Measurements from ENCODE around the gene NAV2.
A peak's percentile ranks its signal among the peaks of the same experiment; 100 is the strongest.
"Not testable (repeated sequence)": the region's sequence is repeated elsewhere in the genome, so short reads cannot be mapped to it uniquely, and the experiment has no call there.

The NAV2 gene

DNA sequence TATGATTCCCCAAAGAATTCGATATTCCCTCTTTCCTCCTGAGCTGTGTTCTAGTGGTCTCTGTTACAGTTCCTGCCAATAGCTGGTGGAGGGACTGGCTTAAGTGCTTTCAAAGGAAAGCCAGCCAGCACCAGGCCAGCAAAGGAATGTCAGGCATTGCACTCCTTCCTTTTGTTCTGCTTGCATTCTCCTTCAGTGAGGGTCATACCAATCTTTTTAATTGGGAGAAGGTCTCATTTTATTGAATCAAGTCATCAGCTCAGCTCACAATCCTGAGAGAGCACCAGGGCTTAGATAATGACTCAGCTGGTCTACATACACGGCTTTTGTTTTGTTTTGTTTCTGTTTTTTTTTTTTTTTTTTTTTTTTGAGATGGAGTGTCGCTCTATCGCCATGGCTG lies 222.9 kb downstream of the NAV2 start:
- no peak for DNase-seq

DNA sequence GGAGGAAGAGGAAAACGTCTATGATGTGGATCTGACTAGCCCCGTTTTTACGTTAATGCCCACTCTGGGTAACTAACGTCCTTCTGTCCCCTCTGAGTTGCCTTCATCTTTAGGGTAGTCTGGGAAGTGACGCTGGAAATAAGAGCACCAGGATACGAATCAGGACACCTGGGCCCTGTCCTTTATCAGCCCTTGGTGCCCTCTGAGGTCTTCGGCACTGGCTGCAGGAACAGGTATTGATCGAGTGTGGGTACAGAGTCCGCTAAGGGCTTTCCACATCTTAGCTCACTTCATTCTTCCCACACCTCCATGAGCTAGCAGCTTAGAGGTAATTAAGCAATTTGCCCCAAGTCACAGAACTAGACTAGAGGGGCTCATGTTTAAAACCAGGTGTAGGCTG lies 223.8 kb downstream of the NAV2 start:
- DNase-seq = no peak

DNA sequence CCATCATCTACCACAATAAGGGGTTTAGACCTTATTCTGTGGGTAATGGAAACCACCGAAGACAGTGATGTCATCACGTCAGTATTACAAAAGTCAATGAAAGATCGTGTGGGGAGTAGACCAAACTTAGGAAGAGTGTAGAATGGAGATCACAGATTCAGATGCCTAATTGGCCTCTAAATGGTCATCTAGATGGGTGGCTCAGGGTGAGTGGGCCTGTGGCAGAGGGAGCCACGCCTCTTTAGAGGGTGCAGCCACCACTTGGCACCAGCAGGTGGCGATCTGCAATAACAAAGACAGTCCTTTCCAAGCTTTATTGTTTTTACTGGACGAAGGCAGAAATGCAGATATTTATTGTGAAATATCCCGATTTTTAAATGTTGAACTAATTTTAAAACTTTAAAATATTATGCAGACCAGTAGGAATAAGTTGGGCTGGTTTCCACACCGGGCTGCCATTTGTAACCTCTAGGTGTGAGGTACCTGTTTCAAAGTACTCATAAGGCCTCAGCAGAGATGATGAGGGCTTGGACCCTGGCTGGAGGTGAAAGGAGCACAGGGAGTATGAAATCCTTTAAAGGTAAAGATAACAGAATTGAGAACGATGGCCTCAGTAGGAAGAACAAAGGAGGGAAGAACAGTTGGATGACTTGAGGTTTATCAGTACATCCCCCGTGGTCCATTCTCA lies 225.7 kb downstream of the NAV2 start:
- DNase-seq = peak; percentile 53

DNA sequence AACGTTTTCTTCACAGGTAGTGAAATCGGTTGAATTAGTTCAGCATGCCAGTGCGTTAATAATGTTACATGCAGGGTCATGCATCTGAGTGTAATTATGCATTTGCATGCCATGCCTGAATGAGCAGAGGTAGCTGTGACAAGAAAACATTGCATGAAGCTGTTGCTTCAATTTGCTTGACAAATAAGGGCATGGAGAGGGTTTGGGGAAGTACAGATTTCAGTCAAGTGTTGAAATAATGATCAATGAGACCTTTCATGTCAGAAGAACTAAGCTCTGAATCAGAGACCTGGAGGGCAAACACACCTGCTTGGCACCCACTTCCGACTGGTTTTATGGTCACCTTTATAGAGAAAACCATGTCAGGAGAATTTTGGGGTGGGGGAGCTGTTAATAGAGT lies 226.2 kb downstream of the NAV2 start:
- no peak for DNase-seq

DNA sequence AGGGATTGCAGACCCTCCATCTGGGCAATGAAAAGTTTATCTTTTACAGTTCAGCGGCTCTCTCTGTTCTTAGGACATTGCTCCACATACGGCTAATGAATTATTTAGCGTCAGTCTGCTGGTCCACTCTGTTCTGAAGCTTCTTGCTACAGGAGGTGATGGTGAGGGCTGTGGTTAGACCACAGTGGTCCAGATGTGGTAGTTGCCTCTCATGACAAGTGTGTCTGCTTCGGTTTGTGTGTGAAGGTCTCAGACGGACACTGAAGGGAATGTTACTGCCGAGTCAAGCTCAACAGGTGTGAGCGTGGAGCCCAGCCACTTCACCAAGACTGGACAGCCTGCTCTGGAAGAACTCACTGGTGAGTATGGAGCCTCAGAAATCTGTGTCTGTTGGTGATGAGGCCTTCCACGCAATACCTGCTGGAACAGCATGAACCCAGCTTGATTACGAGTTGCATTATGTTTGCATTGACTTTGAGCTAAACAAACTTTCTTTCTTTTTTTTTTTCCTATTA lies 226.8 kb downstream of the NAV2 start:
- DNase-seq = no peak

DNA sequence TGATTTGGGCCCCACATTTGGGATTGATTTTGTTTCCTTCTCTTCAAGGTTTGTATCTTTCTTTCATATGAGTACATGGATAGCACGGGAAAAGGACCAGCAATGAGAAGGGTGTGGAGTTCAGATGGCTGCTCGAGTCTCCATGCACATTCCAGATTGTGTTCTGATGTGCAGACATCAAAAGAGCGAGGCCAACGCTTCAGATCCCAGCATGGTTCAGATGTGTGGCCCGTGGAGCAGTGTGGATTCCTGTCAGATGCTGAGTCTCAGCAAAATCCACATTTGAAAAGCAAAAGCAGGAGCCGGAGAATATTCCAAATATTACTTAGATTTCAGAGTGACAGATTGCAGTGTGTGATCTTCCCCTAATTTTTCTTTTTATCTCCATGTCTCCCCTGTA lies 228.2 kb downstream of the NAV2 start:
- no peak for DNase-seq

DNA sequence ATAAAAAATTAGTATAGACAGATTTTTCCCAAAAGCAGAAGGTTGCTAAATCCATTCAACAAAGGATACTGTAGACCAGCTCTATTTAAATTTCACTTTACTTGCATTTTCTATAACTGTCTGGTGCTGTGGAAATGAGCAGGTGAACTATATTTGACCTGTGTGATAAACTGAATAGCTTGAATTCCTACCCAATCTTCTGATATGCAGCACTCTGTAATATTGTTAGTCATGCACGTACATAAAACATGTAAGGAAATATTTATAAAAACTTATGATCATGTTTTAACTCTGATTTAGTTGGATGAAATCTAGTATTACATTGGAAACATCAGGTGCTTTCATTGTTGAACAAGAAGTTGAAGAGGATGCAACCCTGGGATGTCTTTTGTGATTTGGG lies 234.0 kb downstream of the NAV2 start:
- no peak for DNase-seq

DNA sequence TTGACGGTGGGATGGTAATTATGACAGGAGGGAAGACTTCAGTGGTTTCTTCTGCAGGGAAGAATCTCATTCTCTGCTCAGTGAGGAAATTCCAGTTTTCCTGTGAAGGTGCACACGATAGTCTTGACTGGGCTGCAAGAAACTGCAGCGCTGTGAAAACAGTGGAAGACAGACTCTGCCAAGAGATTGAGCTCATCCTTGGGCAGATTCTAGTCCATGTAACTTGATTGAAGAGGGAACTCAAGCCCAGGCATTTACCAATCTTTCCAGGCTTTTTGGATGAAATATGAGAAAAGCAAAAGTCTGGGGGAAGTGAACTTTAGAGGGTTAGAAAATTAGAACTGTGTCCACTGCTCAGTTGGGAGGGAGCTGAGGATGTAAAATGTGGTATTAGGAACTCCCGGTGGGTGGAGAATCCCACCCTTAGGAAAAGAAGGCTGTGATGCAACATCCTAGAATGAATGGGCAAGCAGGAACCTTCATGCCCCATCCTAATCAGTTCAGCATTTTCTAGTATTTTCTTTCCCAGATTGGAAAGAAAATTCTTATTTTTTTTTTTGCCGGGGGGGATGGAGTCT lies 235.0 kb downstream of the NAV2 start:
- no peak for DNase-seq

DNA sequence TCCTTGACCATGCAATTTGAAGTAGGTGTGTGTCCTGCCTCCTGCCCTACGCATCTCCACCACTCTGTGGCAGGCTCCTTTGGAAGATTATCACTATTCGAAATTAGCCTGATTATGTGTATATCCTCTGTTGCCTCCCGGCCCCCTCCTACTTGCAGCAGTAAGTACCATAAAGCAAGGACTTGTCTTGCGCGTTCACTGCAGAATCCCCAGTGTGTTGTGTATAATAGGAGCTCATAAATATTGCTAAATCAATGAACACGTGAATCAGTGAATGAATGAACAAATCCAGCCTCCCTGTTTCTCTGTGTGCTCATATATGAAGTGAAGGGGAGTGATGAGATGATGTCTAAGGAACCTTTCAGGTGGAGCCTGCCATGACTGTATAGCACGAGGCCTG lies 237.0 kb downstream of the NAV2 start:
- DNase-seq = no peak

DNA sequence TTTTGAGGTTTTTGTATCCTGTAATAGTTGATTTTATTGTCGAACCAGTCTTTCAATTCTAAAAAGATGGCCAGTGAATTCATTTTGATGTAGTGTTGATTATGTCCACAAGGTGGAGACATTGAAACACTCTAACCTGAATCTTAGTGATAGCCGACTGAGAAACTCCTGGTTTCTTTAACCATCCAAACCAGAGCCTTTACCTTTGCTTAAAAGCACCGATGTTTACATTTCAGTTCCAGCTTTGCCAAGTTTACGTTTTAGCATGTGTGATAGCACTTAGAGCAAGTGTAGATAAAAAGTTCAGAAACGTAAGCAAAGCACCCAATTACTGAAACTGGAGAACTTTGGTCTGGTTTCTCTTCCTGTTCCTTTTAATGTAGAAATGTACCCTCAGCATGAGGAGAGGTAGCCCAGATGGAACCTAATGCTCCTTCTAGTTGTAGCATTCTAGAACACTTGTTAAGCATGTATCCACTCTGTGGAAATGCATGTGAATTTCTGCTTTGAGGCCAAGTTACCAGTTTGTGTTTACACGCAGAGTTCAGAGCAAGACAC lies 239.0 kb downstream of the NAV2 start:
- DNase-seq = no peak

DNA sequence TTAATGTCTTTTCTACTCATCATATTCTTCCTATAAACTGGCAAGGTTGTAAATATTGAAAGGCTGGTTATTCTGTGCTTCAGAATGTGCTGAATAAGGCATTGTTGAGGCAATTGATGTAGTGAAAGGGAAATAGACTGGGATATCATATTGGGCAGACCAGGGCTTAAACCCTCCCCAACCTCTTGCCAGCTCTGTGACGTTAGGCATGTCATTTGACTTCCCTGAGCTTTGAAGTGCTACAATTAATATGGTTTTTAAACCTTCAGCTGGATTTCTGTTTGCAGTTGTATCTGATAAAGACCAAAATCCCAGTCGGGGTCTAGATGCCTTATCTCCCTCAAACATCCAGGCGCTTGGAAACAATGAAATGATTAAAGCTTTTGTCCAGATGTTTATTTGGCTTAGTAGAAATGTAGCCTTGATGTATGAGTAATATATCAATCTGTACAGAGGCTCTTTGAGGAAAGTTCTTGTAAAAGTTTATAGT lies 239.5 kb downstream of the NAV2 start:
- DNase-seq = no peak

DNA sequence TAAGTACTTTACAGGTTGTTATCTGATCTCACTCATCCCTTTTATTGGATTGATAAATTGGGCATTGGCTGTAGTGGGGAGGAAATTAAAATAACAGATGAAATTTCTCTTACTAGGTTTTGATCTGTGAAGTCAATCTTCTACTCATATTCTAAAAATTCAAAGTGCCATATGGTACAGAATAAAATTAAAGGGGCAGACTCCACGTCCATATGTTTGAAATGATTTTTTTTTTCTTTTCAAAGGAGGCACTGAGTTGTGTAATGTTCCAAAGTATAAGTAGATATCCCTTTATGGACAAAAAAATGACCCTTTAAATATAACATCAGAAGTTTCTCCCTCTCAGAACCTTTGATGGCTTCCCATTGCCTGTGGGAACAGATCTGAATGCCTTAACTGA lies 240.3 kb downstream of the NAV2 start:
- DNase-seq = no peak

DNA sequence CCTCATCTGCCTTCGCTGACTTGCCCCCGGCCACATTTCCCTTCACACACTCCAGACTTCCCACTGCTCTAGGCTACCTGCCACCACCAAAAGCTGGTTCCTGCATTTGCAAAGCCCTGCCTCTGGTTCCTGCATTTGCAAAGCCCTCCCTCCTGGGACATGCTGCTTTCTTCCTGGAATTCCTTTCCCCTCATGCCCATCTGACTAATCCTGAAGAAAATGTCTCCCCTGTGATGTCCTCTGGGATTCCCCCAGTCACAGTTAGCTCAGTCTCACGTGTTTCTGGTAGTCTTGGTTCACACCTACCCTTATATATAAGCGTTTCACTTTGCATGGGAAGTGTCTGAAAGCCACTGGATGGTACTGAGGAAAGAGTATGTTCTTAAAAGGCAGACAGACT lies 240.7 kb downstream of the NAV2 start:
- DNase-seq = no peak

DNA sequence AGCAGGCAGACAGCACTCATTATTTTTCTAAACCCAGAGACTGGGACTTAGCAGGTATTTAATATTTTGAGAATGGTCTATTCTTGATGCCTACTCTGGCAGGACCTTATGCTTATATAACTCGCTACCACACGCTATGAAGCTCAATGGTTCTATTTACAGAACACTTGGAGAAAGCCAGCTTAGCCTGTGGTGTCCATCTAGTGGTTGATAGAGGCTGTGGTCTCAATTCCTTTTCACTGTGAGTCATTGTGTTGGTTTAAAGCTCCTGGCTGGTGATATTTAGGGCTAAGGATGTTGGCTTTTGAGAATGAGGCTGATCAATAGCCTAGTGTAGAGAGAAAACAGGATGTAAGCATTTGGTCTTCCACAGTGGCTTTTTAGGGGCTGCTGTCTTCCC lies 241.3 kb downstream of the NAV2 start:
- DNase-seq = no peak

DNA sequence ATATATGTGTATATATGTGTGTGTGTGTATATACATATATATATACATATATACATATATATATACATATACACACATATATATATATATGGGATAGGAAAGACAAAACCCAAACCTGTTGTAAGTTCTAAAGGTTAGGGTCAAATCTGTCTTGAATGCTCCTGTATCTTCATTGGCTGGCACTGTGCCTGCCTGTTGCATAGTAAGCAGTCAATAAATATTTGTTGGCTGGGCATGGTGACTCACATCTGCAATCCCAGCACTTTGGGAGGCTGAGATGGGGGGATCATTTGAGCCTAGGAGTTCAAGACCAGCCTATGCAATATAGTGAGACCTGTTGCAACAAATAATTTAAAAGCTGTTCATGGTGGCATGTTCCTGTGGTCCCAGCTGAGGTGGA lies 242.3 kb downstream of the NAV2 start:
- no peak for DNase-seq

DNA sequence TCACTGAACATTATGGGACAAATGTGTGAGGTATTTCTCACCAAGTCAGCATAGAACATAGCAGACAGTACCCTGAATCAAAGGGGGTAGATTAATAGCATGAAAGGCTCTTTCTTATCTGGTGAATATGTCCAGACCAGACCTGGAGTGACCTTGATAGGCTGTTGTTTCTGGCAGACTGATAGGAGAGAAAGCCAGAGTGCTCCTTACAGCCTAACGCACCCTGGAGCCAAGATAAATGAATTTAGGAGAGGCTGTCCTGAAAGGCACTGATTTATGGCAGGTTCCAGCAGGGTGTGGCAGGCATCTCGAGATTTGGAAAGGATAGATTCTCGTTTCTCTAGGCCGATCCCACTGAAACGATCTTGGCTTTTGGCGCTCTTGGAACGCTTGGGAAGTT lies 243.0 kb downstream of the NAV2 start:
- DNase-seq = no peak

DNA sequence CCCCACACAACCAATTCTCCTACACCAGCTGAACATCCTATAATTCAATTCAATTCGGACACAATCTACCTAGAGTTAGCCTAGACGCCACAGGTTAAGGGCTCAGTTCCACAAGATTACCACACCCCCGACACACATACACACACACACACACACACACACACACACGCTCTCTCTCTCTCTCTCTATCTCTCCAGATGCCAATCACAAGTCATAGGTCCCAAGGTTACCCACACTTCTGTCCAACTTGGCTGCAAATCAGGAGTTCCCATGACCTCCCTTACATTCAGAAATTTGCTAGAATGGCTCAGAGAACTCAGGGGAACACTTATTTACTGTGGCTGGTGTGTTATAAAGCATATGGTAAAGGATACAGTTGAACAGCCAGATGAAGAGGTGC lies 243.6 kb downstream of the NAV2 start:
- no peak for DNase-seq

DNA sequence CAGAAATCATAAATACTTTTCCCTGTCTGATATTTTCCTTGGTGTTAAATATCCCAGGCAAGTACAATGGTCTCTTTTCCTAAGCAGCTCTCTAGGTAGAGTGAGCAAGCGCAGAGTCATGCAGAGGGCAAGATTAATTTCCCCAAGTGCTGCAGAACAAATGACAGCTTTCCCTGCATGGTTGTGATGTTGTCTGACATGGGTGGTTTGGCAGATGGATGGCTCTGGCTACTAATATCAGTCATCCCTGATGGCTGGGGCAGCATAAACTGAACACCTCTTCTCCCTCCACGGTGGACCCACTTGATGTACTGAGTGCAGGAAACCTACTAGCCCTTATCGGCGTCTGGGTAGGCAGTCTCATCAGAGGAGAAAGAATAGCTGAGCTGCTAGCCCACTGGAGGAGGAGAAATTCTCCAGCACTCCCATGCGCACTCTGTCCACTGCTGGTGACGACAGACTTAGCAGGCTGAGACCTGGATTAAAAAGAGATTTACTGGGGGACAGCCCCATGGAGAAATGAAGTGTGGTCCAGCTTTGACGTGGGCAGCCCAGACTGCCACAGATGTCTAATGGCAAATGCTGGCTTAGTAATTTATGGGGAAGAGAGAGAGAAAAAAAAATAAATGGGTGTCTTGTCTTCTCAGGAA lies 244.8 kb downstream of the NAV2 start:
- DNase-seq = no peak

DNA sequence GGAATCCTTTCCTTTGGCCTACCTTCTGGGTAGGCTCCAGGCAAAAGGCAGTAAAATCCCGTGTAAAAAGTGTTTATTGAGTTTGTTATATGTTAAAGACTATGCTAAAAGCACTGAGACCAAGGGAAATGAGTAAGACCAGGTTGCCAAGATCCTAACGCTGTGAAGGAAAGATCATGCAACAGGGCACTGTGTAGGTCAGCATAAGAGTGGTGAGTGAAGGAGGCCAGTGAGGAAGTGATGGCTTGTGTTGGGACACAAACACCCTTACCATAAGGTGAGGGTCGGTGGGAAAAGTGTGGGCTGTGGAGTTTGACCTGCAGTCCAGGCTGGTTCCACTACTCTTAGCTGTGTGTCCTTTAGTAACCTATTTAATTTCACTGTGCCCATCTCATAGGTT lies 245.6 kb downstream of the NAV2 start:
- no peak for DNase-seq

DNA sequence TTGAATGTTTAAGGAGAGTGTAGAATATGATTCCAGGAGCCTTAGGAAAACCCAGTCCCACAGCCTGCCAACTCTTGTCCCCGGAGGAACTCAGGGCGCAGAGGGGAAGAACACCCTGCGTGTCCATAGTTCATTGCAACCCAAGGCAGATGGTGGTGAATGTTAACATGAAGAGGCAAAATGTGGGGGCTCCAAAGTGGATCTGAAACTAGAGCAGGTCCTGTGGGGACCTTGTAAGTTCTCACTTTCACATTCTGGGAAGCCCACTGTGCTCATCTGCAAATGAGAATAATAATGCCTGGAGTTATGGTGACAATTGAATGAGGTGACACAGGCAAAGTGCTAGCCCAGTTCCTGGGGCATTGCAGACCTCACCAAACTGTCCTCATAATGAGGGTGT lies 246.6 kb downstream of the NAV2 start:
- DNase-seq = no peak

DNA sequence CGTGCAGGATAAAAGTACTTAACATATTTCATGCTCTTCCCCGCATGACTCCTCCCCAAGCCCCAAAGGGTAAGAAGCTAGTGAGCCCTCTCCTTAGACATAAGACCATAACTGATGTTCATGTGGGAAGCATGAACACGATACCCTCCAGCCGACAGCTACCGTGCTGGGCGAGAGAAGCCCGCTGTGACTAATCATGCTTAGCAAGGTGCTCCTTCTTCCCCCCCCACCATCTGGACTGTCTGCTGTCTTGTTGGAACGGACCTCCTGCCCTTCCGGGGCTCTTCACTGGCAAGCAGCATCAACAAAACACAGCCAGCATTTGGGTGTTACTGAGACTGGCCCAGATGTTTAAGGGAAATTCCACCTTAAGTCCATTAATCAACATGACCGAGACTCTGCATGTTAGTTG lies 247.0 kb downstream of the NAV2 start:
- DNase-seq = no peak

DNA sequence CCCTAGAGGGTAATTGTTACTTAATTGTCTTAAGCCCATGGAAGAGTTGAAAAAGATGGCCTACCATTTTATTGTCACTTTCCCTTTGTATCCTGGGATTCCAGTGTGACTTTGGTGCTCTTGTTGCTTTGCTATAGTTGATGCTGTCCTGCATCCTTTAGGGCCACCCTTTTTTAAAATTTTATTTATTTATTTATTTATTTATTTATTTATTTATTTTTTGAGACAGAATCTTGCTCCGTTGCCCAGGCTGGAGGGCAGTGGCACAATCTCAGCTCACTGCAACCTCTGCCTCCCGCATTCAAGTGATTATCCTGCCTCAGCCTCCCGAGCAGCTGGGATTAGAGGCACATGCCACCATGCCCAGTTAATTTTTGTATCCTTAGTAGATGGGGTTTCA lies 247.8 kb downstream of the NAV2 start:
- not testable (repeated sequence) for DNase-seq

DNA sequence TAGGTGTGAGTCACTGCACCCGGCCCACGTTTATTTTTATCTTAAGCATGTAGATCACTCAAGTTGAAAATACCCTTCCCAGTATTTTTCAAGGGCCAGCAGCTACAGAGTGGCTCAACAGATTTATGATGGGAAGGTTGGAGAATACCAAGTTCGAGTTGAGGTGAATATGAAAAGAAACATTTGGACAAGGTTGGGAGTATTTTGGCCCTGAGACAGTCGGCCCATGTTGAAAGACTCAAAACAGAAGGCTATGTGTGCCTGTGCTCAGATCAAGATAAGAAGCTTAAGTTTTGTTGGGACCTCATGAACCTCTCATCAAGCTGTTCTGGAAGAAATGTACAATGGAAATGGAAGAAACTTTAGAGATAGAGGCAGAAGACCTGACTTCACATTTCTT lies 248.6 kb downstream of the NAV2 start:
- no peak for DNase-seq

Data from stimulated activated CD4-positive, alpha-beta T cell treated with anti-CD3 and anti-CD28 coated beads, Interleukin-15, amount 100 ng/mL, for 24 hours (primary cell).